Uterus (tissue), 4 donors: ENCODE data around the gene PRTN3. TPM values are rescaled to one million over a fixed set of nuclear protein-coding genes. Genes with fewer than 3 reads are reported as not detected.
"Not testable (repeated sequence)": the region's sequence is repeated elsewhere in the genome, so short reads cannot be mapped to it uniquely, and the experiment has no call there.

Source experiments
- DNase-seq, 2 donors: peaks; one replicate each; pipeline ENCODE4 v3.0.0-alpha.2; 2019 to 2020
- H3K27ac ChIP-seq, 2 donors: fragments of 200-600 bp; sonication (generic); 1 replicate in 1 of 2; 2 replicates in 1 of 2; pipeline ENCODE4 v1.5.1; 2016 to 2018
- H3K27me3 ChIP-seq, 2 donors: fragments of 200-600 bp; sonication (generic); one replicate each; pipeline ENCODE4 v1.5.1; 2018 to 2019; ENCODE audit warnings: control low read depth in 1 of 2
- H3K36me3 ChIP-seq, 2 donors: fragments of 200-600 bp; sonication (generic); one replicate each; pipeline ENCODE4 v1.5.1; 2019; ENCODE audit warnings: control low read depth in 1 of 2
- H3K4me1 ChIP-seq, 2 donors: fragments of 200-600 bp; sonication (generic); one replicate each; pipeline ENCODE4 v1.5.1; 2018 to 2019; ENCODE audit warnings: control low read depth in 1 of 2
- H3K4me3 ChIP-seq, 2 donors: fragments of 200-600 bp; sonication (generic); 1 replicate in 1 of 2; 2 replicates in 1 of 2; pipeline ENCODE4 v1.5.1; 2018 to 2019; ENCODE audit warnings: mild to moderate bottlenecking in 1 of 2
- H3K9me3 ChIP-seq, 2 donors: fragments of 200-600 bp; sonication (generic); one replicate each; pipeline ENCODE4 v1.5.1; 2019; ENCODE audit warnings: control low read depth in 1 of 2
- POLR2A ChIP-seq, 2 donors: fragments of 450-650 bp; IDR thresholded peaks; one replicate each; pipeline ENCODE4 v1.6.1; 2016; ENCODE audit warnings: antibody characterized with exemption in 2 of 2, mild to moderate bottlenecking in 1 of 2, moderate library complexity in 1 of 2
- intact Hi-C: fragments of 100-400 bp; cut with DNase I; formaldehyde crosslinking; loops from one replicate; pipeline ENCODE4 v1.15.1; 2023; ENCODE audit warnings: low total_unique reads
- total RNA-seq, 4 donors: library from RNA; depleted of rRNA in 3 of 4; stranded (reverse); fragments of >200 nt in 3 of 4; gene quantifications; one replicate each; pipeline versions ENCODE4 v1.1.0 to v1.2.4, GENCODE V29; 2014 to 2023
- TF ChIP-seq, protein P1 (sequence below), 4 experiments: fragments of 200-600 bp in 2 of 4; fragments of 450-650 bp in 2 of 4; sonication (generic) in 2 of 4; IDR thresholded peaks; one replicate each; pipeline ENCODE4 v1.5.1; 2016 to 2019; ENCODE audit warnings: antibody characterized with exemption in 4 of 4, mild to moderate bottlenecking in 2 of 4, moderate library complexity in 1 of 4
- donor health status: DM: yes; HTN: yes; CAD: no.

Gene PRTN3
- total RNA-seq, 4 donors from 2014 or later: 2.9 TPM; not detected in 3

DNA sequence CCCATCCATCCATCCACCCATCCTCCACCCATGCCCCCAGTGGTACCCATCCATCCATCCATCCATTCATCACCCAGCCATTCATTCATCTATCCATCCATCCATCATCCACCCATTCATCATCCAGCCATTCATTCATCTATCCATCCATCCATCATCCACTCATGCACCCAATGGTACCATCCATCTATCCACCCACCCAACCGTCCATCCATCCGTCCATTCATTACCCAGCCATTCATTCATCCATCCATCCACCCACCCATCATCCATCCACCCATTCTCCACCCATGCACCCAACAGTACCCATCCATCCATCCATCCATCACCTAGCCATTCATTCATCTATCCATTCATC, 24.3 kb upstream of the PRTN3 start:
- Histone ChIP-seq H3K27me3 (no peaks in the 10 kb centered on the region), H3K36me3 (no peaks in the 10 kb centered on the region), H3K4me1 (peaks cover 0 to 3% of the 10 kb centered on the region in 2 donors), H3K9me3 (no peaks in the 10 kb centered on the region), H3K4me3 (no peak overlapping the region), H3K27ac (no peak overlapping the region)
- no peak for DNase-seq
- TF ChIP-seq, protein P1, sequence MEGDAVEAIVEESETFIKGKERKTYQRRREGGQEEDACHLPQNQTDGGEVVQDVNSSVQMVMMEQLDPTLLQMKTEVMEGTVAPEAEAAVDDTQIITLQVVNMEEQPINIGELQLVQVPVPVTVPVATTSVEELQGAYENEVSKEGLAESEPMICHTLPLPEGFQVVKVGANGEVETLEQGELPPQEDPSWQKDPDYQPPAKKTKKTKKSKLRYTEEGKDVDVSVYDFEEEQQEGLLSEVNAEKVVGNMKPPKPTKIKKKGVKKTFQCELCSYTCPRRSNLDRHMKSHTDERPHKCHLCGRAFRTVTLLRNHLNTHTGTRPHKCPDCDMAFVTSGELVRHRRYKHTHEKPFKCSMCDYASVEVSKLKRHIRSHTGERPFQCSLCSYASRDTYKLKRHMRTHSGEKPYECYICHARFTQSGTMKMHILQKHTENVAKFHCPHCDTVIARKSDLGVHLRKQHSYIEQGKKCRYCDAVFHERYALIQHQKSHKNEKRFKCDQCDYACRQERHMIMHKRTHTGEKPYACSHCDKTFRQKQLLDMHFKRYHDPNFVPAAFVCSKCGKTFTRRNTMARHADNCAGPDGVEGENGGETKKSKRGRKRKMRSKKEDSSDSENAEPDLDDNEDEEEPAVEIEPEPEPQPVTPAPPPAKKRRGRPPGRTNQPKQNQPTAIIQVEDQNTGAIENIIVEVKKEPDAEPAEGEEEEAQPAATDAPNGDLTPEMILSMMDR (IDR thresholded peaks at IDR 0.05): no peak
- no peak for TF ChIP-seq POLR2A (IDR thresholded peaks at IDR 0.05)
- intact Hi-C loops: no loop called here

DNA sequence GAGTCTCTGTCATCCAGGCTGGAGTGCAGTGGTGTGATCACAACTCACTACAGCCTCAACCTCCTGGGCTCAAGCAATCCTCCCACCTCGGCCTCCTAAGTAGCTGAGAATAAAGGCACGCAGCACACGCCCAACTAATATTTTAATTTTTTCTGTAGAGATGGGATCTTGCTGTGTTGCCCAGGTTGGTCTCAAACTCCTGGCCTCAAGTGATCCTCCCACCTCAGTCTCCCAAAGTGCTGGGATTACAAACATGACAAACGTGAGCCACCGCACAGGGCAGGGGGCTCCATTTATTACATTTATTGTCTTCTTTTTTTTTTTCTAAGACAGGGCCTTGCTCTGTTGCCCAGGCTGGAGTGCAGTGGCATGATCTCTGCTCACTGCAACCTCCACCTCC, 20.6 kb upstream of the PRTN3 start:
- H3K27ac ChIP-seq, H3K36me3 ChIP-seq, intact Hi-C loops, H3K9me3 ChIP-seq, DNase-seq, H3K4me3 ChIP-seq: not testable (repeated sequence)
- H3K4me1 ChIP-seq: peaks cover 0 to 14% of the 10 kb centered on the region in 2 donors
- H3K27me3 ChIP-seq: peaks cover 5 to 11% of the 10 kb centered on the region in 2 donors

DNA sequence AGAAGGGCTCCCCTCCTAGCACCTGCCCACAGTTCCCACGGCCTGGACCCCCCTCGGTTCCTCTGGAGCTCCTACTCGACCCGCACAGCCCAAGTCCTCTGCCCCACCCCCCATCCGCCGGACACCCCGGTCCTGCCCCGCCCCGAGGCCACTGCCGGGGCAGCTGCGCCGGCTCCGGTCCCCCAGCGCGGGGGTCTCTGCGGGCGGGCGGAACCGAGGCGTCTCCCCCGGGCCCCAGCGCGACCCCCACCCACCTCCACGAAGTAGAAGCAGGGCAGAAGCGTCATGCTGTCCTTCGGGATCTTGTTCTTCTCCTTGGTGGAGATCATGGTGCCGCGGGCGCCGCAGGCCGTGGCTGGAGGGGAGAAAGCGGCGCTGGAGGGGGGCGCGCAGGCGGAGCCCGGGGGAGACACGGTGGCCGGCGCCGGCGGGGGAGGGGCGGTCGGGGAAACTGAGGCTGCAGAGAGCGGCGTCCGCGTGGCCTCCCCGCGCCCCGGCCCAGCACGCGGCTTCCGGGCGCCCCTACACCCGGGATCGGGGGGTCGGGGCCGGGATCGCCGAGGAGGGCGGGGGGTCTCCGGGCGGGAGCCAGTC, 19.5 kb upstream of the PRTN3 start:
- intact Hi-C loops: no loop called here
- Histone ChIP-seq H3K27ac (no peak overlapping the region), H3K4me3 (peak overlapping the region in 1 of 2 donors; percentile 19)

GRCh38 chr19:821825-822503, 18.8 kb upstream of the PRTN3 start, which contains the start of gene PLPPR3:
Gene PLPPR3 (minus strand): TSS chr19:821955. CDS start chr19:821559, 396 bp downstream.
- Histone ChIP-seq H3K36me3 (no peaks in the 10 kb centered on the region), H3K27ac (no peak within 1 kb of the TSS), H3K4me1 (peaks cover 0 to 14% of the 10 kb centered on the region in 2 donors), H3K27me3 (peaks cover 5 to 11% of the 10 kb centered on the region in 2 donors), H3K9me3 (no peaks in the 10 kb centered on the region), H3K4me3 (peak within 1 kb of the TSS in 1 of 2 donors; percentile 19)
- DNase-seq: no peak
- no peak for TF ChIP-seq POLR2A (IDR thresholded peaks at IDR 0.05)
- TF ChIP-seq, protein P1 (IDR thresholded peaks at IDR 0.05): no peak
- intact Hi-C loops: no loop called here

More for the DNA sequence above, 19.5 kb upstream of the PRTN3 start:
- Histone ChIP-seq H3K36me3 (no peaks in the 10 kb centered on the region), H3K27me3 (peaks cover 5 to 11% of the 10 kb centered on the region in 2 donors), H3K4me1 (peaks cover 0 to 14% of the 10 kb centered on the region in 2 donors), H3K9me3 (no peaks in the 10 kb centered on the region)
- TF ChIP-seq POLR2A (IDR thresholded peaks at IDR 0.05): no peak
- no peak for DNase-seq

- intact Hi-C loops: no loop called here
- peaks cover 5 to 11% of the 10 kb centered on the region in 2 donors for H3K27me3 ChIP-seq
- peaks cover 0 to 14% of the 10 kb centered on the region in 2 donors for H3K4me1 ChIP-seq
- H3K27ac ChIP-seq: no peak overlapping the region
- TF ChIP-seq POLR2A (IDR thresholded peaks at IDR 0.05): no peak
- TF ChIP-seq, protein P1 (IDR thresholded peaks at IDR 0.05): no peak
- no peaks in the 10 kb centered on the region for H3K9me3 ChIP-seq
- DNase-seq: no peak
- no peaks in the 10 kb centered on the region for H3K36me3 ChIP-seq
- no peak overlapping the region for H3K4me3 ChIP-seq
Measured at GRCh38 chr19:823565-824121, 17.2 kb upstream of the PRTN3 start.

DNA sequence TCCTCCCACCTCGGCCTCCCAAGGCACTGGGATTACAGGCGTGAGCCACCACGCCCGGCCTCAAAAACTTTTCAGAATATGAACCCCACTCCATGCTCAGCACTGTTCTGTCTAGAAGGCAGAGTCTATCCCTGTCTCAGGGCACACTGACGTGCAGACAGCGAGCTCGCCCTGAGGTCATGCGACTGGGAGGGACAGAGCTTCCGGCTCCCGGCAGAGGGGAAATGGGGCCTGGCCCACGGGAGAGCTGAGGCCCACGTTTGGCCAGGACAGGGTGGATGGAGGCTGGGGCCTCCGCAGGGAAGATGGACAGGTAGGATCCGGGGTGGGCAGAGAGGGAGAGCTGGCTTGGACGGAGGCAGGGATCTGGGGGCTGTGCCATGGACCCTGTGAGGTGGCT, 15.9 kb upstream of the PRTN3 start:
- intact Hi-C loops: no loop called here
- TF ChIP-seq, protein P1 (IDR thresholded peaks at IDR 0.05): no peak
- no peak for TF ChIP-seq POLR2A (IDR thresholded peaks at IDR 0.05)
- Histone ChIP-seq H3K9me3 (no peaks in the 10 kb centered on the region), H3K36me3 (no peaks in the 10 kb centered on the region), H3K4me3 (no peak overlapping the region), H3K27ac (no peak overlapping the region), H3K27me3 (peaks cover 5 to 11% of the 10 kb centered on the region in 2 donors), H3K4me1 (peaks cover 0 to 14% of the 10 kb centered on the region in 2 donors)
- no peak for DNase-seq
